Tibial nerve (tissue), 4 donors: ENCODE data around the gene SLC10A4. TPM values are rescaled to one million over a fixed set of nuclear protein-coding genes. Genes with fewer than 3 reads are reported as not detected.
"Not testable (repeated sequence)": the region's sequence is repeated elsewhere in the genome, so short reads cannot be mapped to it uniquely, and the experiment has no call there.

ENCODE experiments used
- DNase-seq, 2 donors: peaks; one replicate each; pipeline ENCODE4 v3.0.0-alpha.2; 2019; ENCODE audit warnings: low spot score in 2 of 2
- H3K27ac ChIP-seq, 4 donors: fragments of 200-600 bp; sonication (generic) in 3 of 4; one replicate each; pipeline ENCODE4 v1.5.1; 2017 to 2019; ENCODE audit warnings: mild to moderate bottlenecking in 1 of 4
- H3K27me3 ChIP-seq, 2 donors: fragments of 200-600 bp; sonication (generic) in 1 of 2; one replicate each; pipeline versions ENCODE4 v1.5.1 to v1.6.0; 2017 to 2019
- H3K36me3 ChIP-seq, 3 donors: fragments of 200-600 bp; sonication (generic); one replicate each; pipeline ENCODE4 v1.5.1; 2018 to 2019
- H3K4me1 ChIP-seq, 4 donors: fragments of 200-600 bp; sonication (generic) in 3 of 4; one replicate each; pipeline ENCODE4 v1.5.1; 2017 to 2019
- H3K4me3 ChIP-seq, 4 donors: fragments of 200-600 bp; sonication (generic) in 3 of 4; one replicate each; pipeline ENCODE4 v1.5.1; 2017 to 2019; ENCODE audit warnings: mild to moderate bottlenecking in 1 of 4, moderate library complexity in 1 of 4
- H3K9me3 ChIP-seq, 4 donors: fragments of 200-600 bp; sonication (generic) in 3 of 4; one replicate each; pipeline ENCODE4 v1.5.1; 2017 to 2019
- CTCF ChIP-seq, 5 experiments: fragments of 200-600 bp in 3 of 5; fragments of 450-650 bp in 2 of 5; sonication (generic) in 3 of 5; IDR thresholded peaks; one replicate each; pipeline ENCODE4 v1.5.1; 2016 to 2019; ENCODE audit warnings: antibody characterized with exemption in 5 of 5, mild to moderate bottlenecking in 3 of 5, moderate library complexity in 2 of 5
- EP300 ChIP-seq, 2 donors: sonication (generic); formaldehyde crosslinking; IDR thresholded peaks; one replicate each; pipeline ENCODE4 v1.6.1; 2017; ENCODE audit warnings: antibody characterized with exemption in 2 of 2, mild to moderate bottlenecking in 1 of 2
- POLR2A ChIP-seq, 2 donors: fragments of 450-650 bp; IDR thresholded peaks; one replicate each; pipeline ENCODE4 v1.6.1; 2017; ENCODE audit warnings: antibody characterized with exemption in 2 of 2, mild to moderate bottlenecking in 2 of 2, moderate library complexity in 2 of 2
- WGBS, 2 donors: methylation state at CpG; one replicate each; pipeline ENCODE4 v1.1.5; 2018; 5-methylcytosine and 5-hydroxymethylcytosine counted together
- total RNA-seq, 4 donors: library from RNA; depleted of rRNA; stranded (reverse); fragments of >200 nt; gene quantifications; one replicate each; pipeline ENCODE4 v1.1.0, GENCODE V29; 2016

SLC10A4 gene
- total RNA-seq, 4 donors from 2014 or later, result 0.90 TPM; not detected in 3

- DNase-seq, result no peak
- TF ChIP-seq POLR2A (IDR thresholded peaks at IDR 0.05) (no peak), EP300 (IDR thresholded peaks at IDR 0.05) (no peak), CTCF (IDR thresholded peaks at IDR 0.05) (no peak)
- Histone ChIP-seq H3K36me3 (no peaks in the 10 kb centered on the region), H3K27me3 (no peaks in the 10 kb centered on the region), H3K4me3 (no peak overlapping the region), H3K4me1 (no peaks in the 10 kb centered on the region), H3K9me3 (no peaks in the 10 kb centered on the region), H3K27ac (no peak overlapping the region)
- 88 to 91% methylated on average over 1 of the region's 1 CpG for WGBS, 2 donors
Measured at GRCh38 chr4:48446642-48447041, 36.5 kb upstream of the SLC10A4 start.

GRCh38 chr4:48449151-48449550 lies 34.0 kb upstream of the SLC10A4 start:
- DNase-seq, result no peak
- H3K36me3 ChIP-seq, result no peaks in the 10 kb centered on the region
- TF ChIP-seq EP300 (IDR thresholded peaks at IDR 0.05) (no peak), POLR2A (IDR thresholded peaks at IDR 0.05) (no peak), CTCF (IDR thresholded peaks at IDR 0.05) (no peak)
- no peak overlapping the region for H3K4me3 ChIP-seq
- no peaks in the 10 kb centered on the region for H3K9me3 ChIP-seq
- H3K27ac ChIP-seq, result no peak overlapping the region
- H3K27me3 ChIP-seq, result no peaks in the 10 kb centered on the region
- WGBS, 2 donors, result 88 to 90% methylated on average over 10 of the region's 10 CpGs
- H3K4me1 ChIP-seq, result no peaks in the 10 kb centered on the region

GRCh38 chr4:48450740-48451139 lies 32.4 kb upstream of the SLC10A4 start:
- H3K27me3 ChIP-seq, result no peaks in the 10 kb centered on the region
- TF ChIP-seq POLR2A (IDR thresholded peaks at IDR 0.05) (no peak), CTCF (IDR thresholded peaks at IDR 0.05) (no peak), EP300 (IDR thresholded peaks at IDR 0.05) (no peak)
- no peak for DNase-seq
- no peaks in the 10 kb centered on the region for H3K36me3 ChIP-seq
- 82 to 88% methylated on average over 3 of the region's 3 CpGs for WGBS, 2 donors
- H3K4me1 ChIP-seq, result no peaks in the 10 kb centered on the region
- H3K9me3 ChIP-seq, result peaks cover 0 to 4% (median 0%) of the 10 kb centered on the region in 4 donors
- no peak overlapping the region for H3K27ac ChIP-seq
- H3K4me3 ChIP-seq, result no peak overlapping the region

GRCh38 chr4:48451656-48452055 lies 31.5 kb upstream of the SLC10A4 start:
- not testable (repeated sequence) for H3K27ac ChIP-seq, H3K4me3 ChIP-seq, H3K36me3 ChIP-seq, H3K27me3 ChIP-seq, H3K4me1 ChIP-seq, DNase-seq
- peaks cover 0 to 14% (median 0%) of the 10 kb centered on the region in 4 donors for H3K9me3 ChIP-seq
- WGBS, 2 donors, result 85 to 87% methylated on average over 3 of the region's 3 CpGs

- Histone ChIP-seq H3K27ac (no peak overlapping the region), H3K4me3 (no peak overlapping the region), H3K36me3 (no peaks in the 10 kb centered on the region), H3K4me1 (no peaks in the 10 kb centered on the region), H3K9me3 (peaks cover 0 to 23% (median 0%) of the 10 kb centered on the region in 4 donors), H3K27me3 (no peaks in the 10 kb centered on the region)
- 93 to 94% methylated on average over 2 of the region's 2 CpGs for WGBS, 2 donors
- DNase-seq, result no peak
- no peak for TF ChIP-seq EP300 (IDR thresholded peaks at IDR 0.05)
- no peak for TF ChIP-seq CTCF (IDR thresholded peaks at IDR 0.05)
- TF ChIP-seq POLR2A (IDR thresholded peaks at IDR 0.05), result no peak
Measured at GRCh38 chr4:48454591-48454990, 28.6 kb upstream of the SLC10A4 start.

- peaks cover 0 to 16% (median 0%) of the 10 kb centered on the region in 4 donors for H3K9me3 ChIP-seq
- DNase-seq, result no peak
- H3K4me1 ChIP-seq, result no peaks in the 10 kb centered on the region
- no peak overlapping the region for H3K4me3 ChIP-seq
- H3K36me3 ChIP-seq, result no peaks in the 10 kb centered on the region
- no peaks in the 10 kb centered on the region for H3K27me3 ChIP-seq
- TF ChIP-seq CTCF (IDR thresholded peaks at IDR 0.05) (no peak), EP300 (IDR thresholded peaks at IDR 0.05) (no peak), POLR2A (IDR thresholded peaks at IDR 0.05) (no peak)
- H3K27ac ChIP-seq, result no peak overlapping the region
Measured at GRCh38 chr4:48461000-48461399, 22.1 kb upstream of the SLC10A4 start.
